CD4-positive, CD25-positive, alpha-beta regulatory T cell (primary cell): ENCODE data around the gene PLA2G6. TPM values are rescaled to one million over a fixed set of nuclear protein-coding genes. Genes with fewer than 3 reads are reported as not detected.
A peak's percentile ranks its signal among the peaks of the same experiment; 100 is the strongest.
"Not testable (repeated sequence)": the region's sequence is repeated elsewhere in the genome, so short reads cannot be mapped to it uniquely, and the experiment has no call there.

Source experiments
- ATAC-seq, 2 donors: fragments of 150-1000 bp; cut with Tn5 transposase; one replicate each; pipeline ENCODE4 v1.10.0; 2021; ENCODE audit warnings: low read depth in 2 of 2, moderate number of reproducible peaks in 2 of 2, moderate library complexity in 1 of 2
- DNase-seq, 3 donors: peaks; one replicate each; pipeline versions ENCODE4 v3.0.0 to v3.0.0-alpha.2; 2012 to 2022; ENCODE audit warnings: mixed read lengths in 1 of 3
- H3K27ac ChIP-seq: one replicate; pipeline ENCODE4 v1.7.0; 2013; ENCODE audit warnings: mild to moderate bottlenecking, low read length; ENCODE audit not compliant: insufficient read depth, poor library complexity, severe bottlenecking
- H3K27me3 ChIP-seq: one replicate; pipeline ENCODE4 v1.7.0; 2013; ENCODE audit warnings: low read length; ENCODE audit not compliant: control insufficient read depth, insufficient read depth
- H3K36me3 ChIP-seq: one replicate; pipeline ENCODE4 v1.7.0; 2013; ENCODE audit warnings: mild to moderate bottlenecking, low read length, moderate library complexity; ENCODE audit not compliant: control insufficient read depth, insufficient read depth
- H3K4me1 ChIP-seq: 2 replicates; pipeline ENCODE4 v1.7.0; 2013; ENCODE audit warnings: mild to moderate bottlenecking, low read length; ENCODE audit not compliant: insufficient read depth, control insufficient read depth, poor library complexity, severe bottlenecking
- H3K4me3 ChIP-seq: one replicate; pipeline ENCODE4 v1.7.0; 2013; ENCODE audit warnings: low read depth, mild to moderate bottlenecking, low read length, moderate library complexity
- H3K9me3 ChIP-seq, 2 experiments: 1 replicate in 1 of 2; 2 replicates in 1 of 2; pipeline ENCODE4 v1.7.0; 2013; ENCODE audit warnings: low read length in 2 of 2, mild to moderate bottlenecking in 1 of 2, moderate library complexity in 1 of 2; ENCODE audit not compliant: control insufficient read depth in 2 of 2
- H3K27ac Mint-ChIP-seq, 3 donors: one replicate each; pipeline ENCODE4 v1.8.0; 2020 to 2022; ENCODE audit warnings: mild to moderate bottlenecking in 3 of 3, mixed read lengths in 3 of 3, moderate library complexity in 2 of 3
- H3K27me3 Mint-ChIP-seq: one replicate; pipeline ENCODE4 v1.8.0; 2022; ENCODE audit warnings: mild to moderate bottlenecking, mixed read lengths
- H3K36me3 Mint-ChIP-seq: one replicate; pipeline ENCODE4 v1.8.0; 2020; ENCODE audit warnings: mixed read lengths
- H3K4me1 Mint-ChIP-seq, 4 donors: one replicate each; pipeline ENCODE4 v1.8.0; 2020 to 2022; ENCODE audit warnings: mixed read lengths in 4 of 4, mild to moderate bottlenecking in 1 of 4
- H3K4me3 Mint-ChIP-seq, 4 donors: one replicate each; pipeline ENCODE4 v1.8.0; 2020 to 2022; ENCODE audit warnings: mild to moderate bottlenecking in 4 of 4, mixed read lengths in 4 of 4, moderate library complexity in 3 of 4
- H3K9me3 Mint-ChIP-seq, 7 donors: one replicate each; pipeline ENCODE4 v1.8.0; 2020 to 2022; ENCODE audit warnings: mixed read lengths in 7 of 7, mild to moderate bottlenecking in 3 of 7, moderate library complexity in 2 of 7
- polyA plus RNA-seq, 4 donors: library from polyadenylated mRNA; unstranded; fragments of 300-500 nt; fragmentation: Illumina TruSeq; gene quantifications; one replicate each; pipeline ENCODE4 v1.2.3, GENCODE V29; 2021
- total RNA-seq: library from RNA; stranded (reverse); gene quantifications from one replicate; pipeline ENCODE4 v1.2.3, GENCODE V29; 2022

The PLA2G6 gene
- total and polyA plus RNA-seq, 5 donors from 2014 or later, result 2.6 to 137 (median 5.5) TPM

GRCh38 chr22:38082986-38083710, 98.5 kb downstream of the PLA2G6 start:
- no peaks in the 10 kb centered on the region for H3K9me3 ChIP-seq
- no peak overlapping the region for H3K4me3 ChIP-seq
- peaks cover 5% of the 10 kb centered on the region for H3K36me3 Mint-ChIP-seq
- H3K27ac ChIP-seq, result no peak overlapping the region
- no peaks in the 10 kb centered on the region for H3K36me3 ChIP-seq
- peaks cover 17% of the 10 kb centered on the region for H3K4me1 ChIP-seq
- H3K9me3 Mint-ChIP-seq, result peaks cover 0 to 4% (median 0%) of the 10 kb centered on the region in 7 donors
- peak overlapping the region in 1 of 4 donors; percentile 7 for H3K4me3 Mint-ChIP-seq
- ATAC-seq (no peak), DNase-seq (no peak)
- H3K27me3 Mint-ChIP-seq, result peaks cover 23% of the 10 kb centered on the region
- peaks cover 0 to 13% (median 0%) of the 10 kb centered on the region in 4 donors for H3K4me1 Mint-ChIP-seq
- H3K27me3 ChIP-seq, result no peaks in the 10 kb centered on the region
- H3K27ac Mint-ChIP-seq, result no peak overlapping the region

DNA sequence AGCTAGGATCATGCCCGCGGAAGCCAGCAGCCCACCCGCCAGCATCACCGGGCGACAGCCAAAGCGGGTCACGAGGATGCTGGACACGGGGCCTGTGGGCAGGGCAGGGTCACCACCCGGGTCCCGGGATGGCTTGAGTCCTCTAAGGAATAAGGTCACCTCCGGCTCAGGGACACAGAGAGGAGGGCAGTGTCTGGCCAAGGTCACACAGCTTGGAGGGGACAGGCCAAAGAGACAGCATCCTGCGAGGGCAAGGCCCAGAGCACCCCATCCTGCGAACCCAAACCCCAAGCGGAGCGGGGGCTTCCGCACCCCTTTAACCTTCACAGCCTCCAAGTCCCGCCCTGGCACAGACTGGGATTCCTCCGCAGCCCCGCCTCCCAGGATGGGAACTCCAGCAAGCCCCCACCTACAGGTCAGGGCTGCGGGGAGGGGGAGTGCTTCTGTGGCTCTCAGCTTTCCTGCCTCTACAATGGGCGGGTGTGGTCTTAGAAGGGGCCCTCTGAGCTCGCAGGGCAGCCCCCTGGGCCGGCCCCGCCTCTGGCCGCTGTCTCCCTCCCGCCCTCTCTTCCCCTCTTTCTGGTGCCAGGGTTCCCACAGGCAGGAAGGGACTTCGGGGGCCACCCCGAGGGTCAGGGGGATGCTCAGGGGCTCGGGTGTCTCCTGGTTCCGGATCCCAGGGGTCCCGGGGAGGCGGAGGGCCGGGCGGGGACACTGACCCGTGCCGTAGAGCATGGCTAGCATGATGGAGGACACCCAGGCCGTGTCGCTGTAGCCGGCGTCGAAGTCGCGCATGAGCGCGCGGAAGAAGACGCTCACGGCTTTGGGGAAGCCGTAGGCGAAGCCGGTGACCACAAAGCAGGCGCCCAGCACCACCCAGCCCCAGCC, 99.4 kb downstream of the PLA2G6 start:
- no peak for DNase-seq
- Histone ChIP-seq H3K4me1 (peaks cover 17% of the 10 kb centered on the region), H3K36me3 (no peaks in the 10 kb centered on the region), H3K4me3 (no peak overlapping the region), H3K9me3 (no peaks in the 10 kb centered on the region), H3K27me3 (no peaks in the 10 kb centered on the region), H3K27ac (no peak overlapping the region)
- H3K27me3 Mint-ChIP-seq, result peaks cover 23% of the 10 kb centered on the region
- H3K4me1 Mint-ChIP-seq, result peaks cover 0 to 10% (median 0%) of the 10 kb centered on the region in 4 donors
- H3K36me3 Mint-ChIP-seq, result peaks cover under 1% of the 10 kb centered on the region
- H3K4me3 Mint-ChIP-seq, result no peak overlapping the region
- no peak for ATAC-seq
- peaks cover 0 to 4% (median 0%) of the 10 kb centered on the region in 7 donors for H3K9me3 Mint-ChIP-seq
- no peak overlapping the region for H3K27ac Mint-ChIP-seq

DNA sequence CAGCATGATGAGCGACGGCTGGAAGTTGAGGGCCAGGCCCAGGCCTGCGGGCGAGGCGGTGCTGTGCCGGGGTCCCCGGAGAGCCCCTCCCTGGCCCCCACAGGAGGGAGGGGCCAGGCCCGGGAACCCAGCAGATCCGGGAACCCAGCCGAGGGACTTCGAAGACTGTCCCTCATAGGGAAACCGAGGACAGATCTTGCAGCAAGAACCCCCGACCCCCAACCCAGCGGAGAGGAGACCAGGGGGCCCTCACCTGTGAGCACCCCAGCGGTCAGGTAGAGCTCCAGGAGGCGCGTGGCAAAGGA, 100.0 kb downstream of the PLA2G6 start:
- DNase-seq (no peak), ATAC-seq (no peak)
- Histone ChIP-seq H3K4me1 (peaks cover 17% of the 10 kb centered on the region), H3K27ac (no peak overlapping the region), H3K36me3 (no peaks in the 10 kb centered on the region), H3K4me3 (no peak overlapping the region), H3K9me3 (no peaks in the 10 kb centered on the region), H3K27me3 (no peaks in the 10 kb centered on the region)
- Mint-ChIP-seq H3K4me1 (peaks cover 0 to 10% (median 0%) of the 10 kb centered on the region in 4 donors), H3K36me3 (no peaks in the 10 kb centered on the region), H3K27ac (no peak overlapping the region), H3K9me3 (peaks cover 0 to 4% (median 0%) of the 10 kb centered on the region in 7 donors), H3K4me3 (no peak overlapping the region), H3K27me3 (peaks cover 22% of the 10 kb centered on the region)

DNA sequence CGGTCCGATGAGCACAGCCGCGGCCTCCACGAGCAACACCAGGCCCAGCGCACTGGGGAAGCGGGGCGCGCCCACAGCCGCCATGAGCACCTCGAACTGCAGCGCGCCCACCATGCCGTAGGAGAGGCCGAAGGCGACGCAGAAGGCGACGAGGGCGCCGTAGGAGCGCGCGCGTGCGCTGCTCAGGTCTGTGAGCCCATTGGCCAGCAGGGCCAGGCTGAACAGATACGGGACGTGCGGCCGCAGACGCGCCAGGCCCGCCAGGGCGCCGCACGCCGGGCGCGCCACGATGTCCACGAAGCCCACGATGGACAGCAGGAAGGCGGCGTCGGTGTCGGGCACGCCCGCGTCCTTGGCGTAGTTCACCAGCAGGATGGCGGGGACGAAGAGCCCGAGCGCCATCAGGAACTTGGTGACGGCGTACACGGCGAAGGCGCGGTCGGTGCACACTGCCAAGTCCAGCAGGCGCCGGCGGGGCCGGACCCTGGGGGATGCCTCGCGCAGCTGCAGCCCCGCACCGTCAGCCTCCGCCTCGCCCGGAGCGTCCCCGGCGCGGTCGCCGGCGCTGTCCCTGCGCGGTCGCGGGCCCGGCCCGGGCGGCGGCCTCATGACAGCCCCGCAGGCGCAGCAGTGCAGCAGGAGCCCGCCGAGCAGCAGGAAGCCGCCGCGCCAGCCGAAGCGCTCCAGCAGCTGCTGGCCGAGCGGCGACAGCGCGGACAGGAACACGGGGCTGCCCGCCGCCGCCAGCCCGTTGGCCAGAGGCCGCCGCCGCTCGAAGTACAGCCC, 100.6 kb downstream of the PLA2G6 start:
- Mint-ChIP-seq H3K27ac (no peak overlapping the region), H3K4me1 (peaks cover 0 to 10% (median 0%) of the 10 kb centered on the region in 4 donors), H3K4me3 (peak overlapping the region in 1 of 4 donors; percentile 28), H3K27me3 (peaks cover 18% of the 10 kb centered on the region), H3K9me3 (peaks cover 0 to 4% (median 0%) of the 10 kb centered on the region in 7 donors), H3K36me3 (no peaks in the 10 kb centered on the region)
- H3K4me1 ChIP-seq, result peaks cover 17% of the 10 kb centered on the region
- H3K9me3 ChIP-seq, result no peaks in the 10 kb centered on the region
- H3K4me3 ChIP-seq, result no peak overlapping the region
- ATAC-seq (no peak), DNase-seq (no peak)
- no peak overlapping the region for H3K27ac ChIP-seq
- no peaks in the 10 kb centered on the region for H3K36me3 ChIP-seq
- no peaks in the 10 kb centered on the region for H3K27me3 ChIP-seq

- Histone ChIP-seq H3K27ac (no peak overlapping the region), H3K9me3 (no peaks in the 10 kb centered on the region), H3K27me3 (no peaks in the 10 kb centered on the region), H3K36me3 (no peaks in the 10 kb centered on the region), H3K4me3 (no peak overlapping the region), H3K4me1 (peaks cover 17% of the 10 kb centered on the region)
- H3K36me3 Mint-ChIP-seq, result no peaks in the 10 kb centered on the region
- no peak for ATAC-seq
- no peak for DNase-seq
- H3K27me3 Mint-ChIP-seq, result peaks cover 18% of the 10 kb centered on the region
- peaks cover 0 to 11% (median 0%) of the 10 kb centered on the region in 4 donors for H3K4me1 Mint-ChIP-seq
- H3K9me3 Mint-ChIP-seq, result peaks cover 0 to 2% (median 0%) of the 10 kb centered on the region in 7 donors
- no peak overlapping the region for H3K4me3 Mint-ChIP-seq
- H3K27ac Mint-ChIP-seq, result no peak overlapping the region
These were observed 101.2 kb downstream of the PLA2G6 start for GRCh38 chr22:38080474-38080849.

DNA sequence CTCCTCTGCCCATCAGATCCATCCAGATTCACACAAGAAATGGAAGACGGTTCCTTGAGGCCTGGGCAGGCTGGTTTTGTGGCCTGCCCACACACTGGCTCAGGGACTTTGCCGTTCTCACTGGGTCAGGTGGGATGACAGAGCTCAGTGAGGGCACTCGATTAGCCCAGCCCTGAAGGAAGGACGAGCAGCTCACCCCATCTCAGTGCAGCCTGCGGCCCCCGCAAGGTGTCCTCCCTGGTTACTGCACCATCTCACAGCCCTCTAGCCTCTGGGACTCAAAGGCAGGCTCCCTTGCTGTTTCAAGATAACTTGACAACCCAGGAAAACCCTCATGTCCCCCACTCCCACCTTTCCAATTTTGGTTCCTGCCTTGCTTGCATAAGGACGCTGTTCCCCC, 101.8 kb downstream of the PLA2G6 start:
- Histone ChIP-seq H3K27me3 (no peaks in the 10 kb centered on the region), H3K36me3 (no peaks in the 10 kb centered on the region), H3K9me3 (no peaks in the 10 kb centered on the region), H3K4me3 (no peak overlapping the region), H3K4me1 (peaks cover 17% of the 10 kb centered on the region), H3K27ac (no peak overlapping the region)
- H3K27me3 Mint-ChIP-seq, result peaks cover 18% of the 10 kb centered on the region
- H3K27ac Mint-ChIP-seq, result peak overlapping the region in 1 of 3 donors; percentile 73
- H3K9me3 Mint-ChIP-seq, result no peaks in the 10 kb centered on the region
- H3K4me1 Mint-ChIP-seq, result peaks cover 0 to 11% (median 0%) of the 10 kb centered on the region in 4 donors
- ATAC-seq (no peak), DNase-seq (no peak)
- no peaks in the 10 kb centered on the region for H3K36me3 Mint-ChIP-seq
- H3K4me3 Mint-ChIP-seq, result peak overlapping the region in 1 of 4 donors; percentile 0

GRCh38 chr22:38079208-38079607, 102.4 kb downstream of the PLA2G6 start:
- H3K4me3 Mint-ChIP-seq, result peak overlapping the region in 2 of 4 donors; percentile 0 to 43
- peak overlapping the region in 1 of 3 donors; percentile 73 for H3K27ac Mint-ChIP-seq
- not testable (repeated sequence) for ATAC-seq

More at GRCh38 chr22:38079208-38079607, 102.4 kb downstream of the PLA2G6 start:
- peaks cover 17% of the 10 kb centered on the region for H3K4me1 ChIP-seq
- H3K9me3 ChIP-seq, DNase-seq, H3K27me3 ChIP-seq, H3K27ac ChIP-seq, H3K4me3 ChIP-seq, H3K9me3 Mint-ChIP-seq, H3K36me3 Mint-ChIP-seq, H3K36me3 ChIP-seq: not testable (repeated sequence)
- Mint-ChIP-seq H3K4me1 (peaks cover 0 to 11% (median 0%) of the 10 kb centered on the region in 4 donors), H3K27me3 (peaks cover 18% of the 10 kb centered on the region)
